OCI-LY1 (cell line): ENCODE measurements around the gene ST3GAL3.

Experiments
- H2AFZ ChIP-seq: fragments of 200-600 bp; sonication (generic), shearing (Covaris generic); 2 replicates; pipeline ENCODE4 v1.6.0; 2014; ENCODE audit warnings: antibody characterized with exemption, mild to moderate bottlenecking, low read length
- H3F3A ChIP-seq: fragments of 200-600 bp; sonication (generic), shearing (Covaris generic); 2 replicates; pipeline ENCODE4 v1.6.0; 2014; ENCODE audit warnings: mild to moderate bottlenecking, antibody characterized with exemption, low read length, moderate library complexity; ENCODE audit not compliant: insufficient read depth
- H3K27ac ChIP-seq: fragments of 200-600 bp; sonication (generic); 2 replicates; pipeline ENCODE4 v1.5.1; 2014; ENCODE audit warnings: low read length, mixed run types, mild to moderate bottlenecking, low read depth; ENCODE audit not compliant: poor library complexity, severe bottlenecking
- H3K27me3 ChIP-seq: fragments of 200-600 bp; sonication (generic); 2 replicates; pipeline ENCODE4 v1.6.0; 2014; ENCODE audit warnings: antibody characterized with exemption, mild to moderate bottlenecking, low read length, moderate library complexity; ENCODE audit not compliant: insufficient read depth
- H3K36me3 ChIP-seq: fragments of 200-600 bp; sonication (generic); 2 replicates; pipeline ENCODE4 v1.6.1; 2014; ENCODE audit warnings: mild to moderate bottlenecking, antibody characterized with exemption, low read length, moderate library complexity, mixed read lengths; ENCODE audit not compliant: insufficient read depth
- H3K4me1 ChIP-seq: fragments of 200-600 bp; sonication (generic); 2 replicates; pipeline ENCODE4 v1.5.1; 2014; ENCODE audit warnings: mild to moderate bottlenecking, low read length, moderate library complexity; ENCODE audit not compliant: insufficient read depth, severe bottlenecking
- H3K4me2 ChIP-seq: fragments of 200-600 bp; sonication (generic), shearing (Covaris generic); 2 replicates; pipeline ENCODE4 v1.6.1; 2014; ENCODE audit warnings: low read length
- H3K4me3 ChIP-seq: fragments of 200-600 bp; sonication (generic); 2 replicates; pipeline ENCODE4 v1.5.1; 2014; ENCODE audit warnings: low read length, low read depth, mild to moderate bottlenecking, mixed read lengths; ENCODE audit not compliant: poor library complexity, severe bottlenecking
- H3K79me2 ChIP-seq: fragments of 200-600 bp; shearing (Covaris generic); 2 replicates; pipeline ENCODE4 v1.6.1; 2016; ENCODE audit warnings: mixed run types, low read length, mixed read lengths; ENCODE audit not compliant: insufficient read depth
- H3K9ac ChIP-seq: fragments of 200-600 bp; sonication (generic), shearing (Covaris generic); 2 replicates; pipeline ENCODE4 v1.6.1; 2014; ENCODE audit warnings: mild to moderate bottlenecking, low read length, mixed read lengths
- H3K9me2 ChIP-seq: fragments of 200-600 bp; sonication (generic), shearing (Covaris generic); 2 replicates; pipeline ENCODE4 v1.6.1; 2014; ENCODE audit warnings: low read depth, mild to moderate bottlenecking, low read length, mixed read lengths
- H3K9me3 ChIP-seq: fragments of 200-600 bp; shearing (Covaris generic); 2 replicates; pipeline ENCODE4 v1.6.1; 2014; ENCODE audit warnings: low read length, mixed read lengths
- H4K20me1 ChIP-seq: fragments of 200-600 bp; sonication (generic), shearing (Covaris generic); 2 replicates; pipeline ENCODE4 v1.6.0; 2016; ENCODE audit warnings: mild to moderate bottlenecking, low read length; ENCODE audit not compliant: insufficient read depth
- EZH2 ChIP-seq: fragments of 200-600 bp; sonication (generic), shearing (Covaris generic); IDR thresholded peaks from 2 replicates; pipeline ENCODE4 v1.8.0; 2017; ENCODE audit warnings: borderline replicate concordance, mixed run types, mild to moderate bottlenecking, antibody characterized with exemption, low read length, moderate library complexity, mixed read lengths
- TF ChIP-seq, protein P1 (sequence below): fragments of 200-600 bp; sonication (generic), shearing (Covaris generic); IDR thresholded peaks from 2 replicates; pipeline ENCODE4 v1.5.1; 2017; ENCODE audit warnings: mild to moderate bottlenecking, antibody characterized with exemption, low read length, moderate library complexity, mixed read lengths

The ST3GAL3 gene

GRCh38 chr1:43871181-43871910, 164.0 kb downstream of the ST3GAL3 start:
- no peak overlapping the region for H3K4me2 ChIP-seq

GRCh38 chr1:43872280-43872679, 164.9 kb downstream of the ST3GAL3 start:
- H3K9ac ChIP-seq, result no peak overlapping the region
- H3F3A ChIP-seq, result no peaks in the 10 kb centered on the region
- no peak overlapping the region for H3K27ac ChIP-seq
- H3K4me1 ChIP-seq, result no peaks in the 10 kb centered on the region
- no peaks in the 10 kb centered on the region for H3K9me3 ChIP-seq
- TF ChIP-seq, protein P1, sequence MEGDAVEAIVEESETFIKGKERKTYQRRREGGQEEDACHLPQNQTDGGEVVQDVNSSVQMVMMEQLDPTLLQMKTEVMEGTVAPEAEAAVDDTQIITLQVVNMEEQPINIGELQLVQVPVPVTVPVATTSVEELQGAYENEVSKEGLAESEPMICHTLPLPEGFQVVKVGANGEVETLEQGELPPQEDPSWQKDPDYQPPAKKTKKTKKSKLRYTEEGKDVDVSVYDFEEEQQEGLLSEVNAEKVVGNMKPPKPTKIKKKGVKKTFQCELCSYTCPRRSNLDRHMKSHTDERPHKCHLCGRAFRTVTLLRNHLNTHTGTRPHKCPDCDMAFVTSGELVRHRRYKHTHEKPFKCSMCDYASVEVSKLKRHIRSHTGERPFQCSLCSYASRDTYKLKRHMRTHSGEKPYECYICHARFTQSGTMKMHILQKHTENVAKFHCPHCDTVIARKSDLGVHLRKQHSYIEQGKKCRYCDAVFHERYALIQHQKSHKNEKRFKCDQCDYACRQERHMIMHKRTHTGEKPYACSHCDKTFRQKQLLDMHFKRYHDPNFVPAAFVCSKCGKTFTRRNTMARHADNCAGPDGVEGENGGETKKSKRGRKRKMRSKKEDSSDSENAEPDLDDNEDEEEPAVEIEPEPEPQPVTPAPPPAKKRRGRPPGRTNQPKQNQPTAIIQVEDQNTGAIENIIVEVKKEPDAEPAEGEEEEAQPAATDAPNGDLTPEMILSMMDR, result no peak
- no peak for TF ChIP-seq EZH2
- H4K20me1 ChIP-seq, result no peaks in the 10 kb centered on the region
- H3K4me3 ChIP-seq, result no peak overlapping the region
- no peaks in the 10 kb centered on the region for H3K36me3 ChIP-seq
- no peaks in the 10 kb centered on the region for H3K79me2 ChIP-seq
- H3K9me2 ChIP-seq, result no peaks in the 10 kb centered on the region
- no peak overlapping the region for H2AFZ ChIP-seq
- H3K4me2 ChIP-seq, result no peak overlapping the region
- H3K27me3 ChIP-seq, result no peaks in the 10 kb centered on the region

More at GRCh38 chr1:43871181-43871910, 164.0 kb downstream of the ST3GAL3 start:
- Histone ChIP-seq H3K4me3 (no peak overlapping the region), H3K27ac (no peak overlapping the region), H4K20me1 (no peaks in the 10 kb centered on the region), H3K79me2 (no peaks in the 10 kb centered on the region), H3F3A (no peaks in the 10 kb centered on the region), H3K9me3 (no peaks in the 10 kb centered on the region), H3K4me1 (no peaks in the 10 kb centered on the region), H3K36me3 (no peaks in the 10 kb centered on the region), H3K9me2 (no peaks in the 10 kb centered on the region), H3K9ac (no peak overlapping the region), H3K27me3 (no peaks in the 10 kb centered on the region), H2AFZ (no peak overlapping the region)
- TF ChIP-seq, protein P1, result no peak
- TF ChIP-seq EZH2, result no peak

GRCh38 chr1:43873851-43874250, 166.5 kb downstream of the ST3GAL3 start:
- Histone ChIP-seq H3K36me3 (no peaks in the 10 kb centered on the region), H3K9me2 (no peaks in the 10 kb centered on the region), H2AFZ (no peak overlapping the region), H4K20me1 (no peaks in the 10 kb centered on the region), H3K27me3 (no peaks in the 10 kb centered on the region), H3K27ac (no peak overlapping the region), H3K79me2 (no peaks in the 10 kb centered on the region), H3K4me3 (no peak overlapping the region), H3K4me2 (no peak overlapping the region), H3K4me1 (no peaks in the 10 kb centered on the region), H3K9ac (no peak overlapping the region), H3F3A (no peaks in the 10 kb centered on the region), H3K9me3 (no peaks in the 10 kb centered on the region)
- no peak for TF ChIP-seq EZH2
- TF ChIP-seq, protein P1, result no peak
